ENCODE data around the gene PRUNE1.

Gene PRUNE1

GRCh38 chr1:151051356-151052009 is 43.2 kb downstream of the PRUNE1 start:
- DNase-seq = no peak

- DNase-seq = no peak
Observed at GRCh38 chr1:151054971-151055547, 46.8 kb downstream of the PRUNE1 start.

GRCh38 chr1:151055581-151055980 is 47.3 kb downstream of the PRUNE1 start:
- no peak for DNase-seq

GRCh38 chr1:151056149-151056548 is 47.9 kb downstream of the PRUNE1 start:
- DNase-seq = no peak

GRCh38 chr1:151058692-151059091 is 50.4 kb downstream of the PRUNE1 start:
- peak; percentile 85 for DNase-seq

GRCh38 chr1:151059109-151060006 is 51.1 kb downstream of the PRUNE1 start, which contains the start of gene CDC42SE1:
CDC42SE1 (minus strand) TSS chr1:151059622; CDS start chr1:151055730, 3,892 bp downstream.
- DNase-seq = peak; percentile 78

- DNase-seq = peak; percentile 84
Observed at GRCh38 chr1:151060007-151060656, 51.9 kb downstream of the PRUNE1 start, which contains the start of gene MLLT11. MLLT11 (plus strand) TSS chr1:151060397; CDS start chr1:151067225, 6,828 bp downstream.

GRCh38 chr1:151060657-151061421 is 52.6 kb downstream of the PRUNE1 start:
- no peak for DNase-seq

GRCh38 chr1:151061704-151062103 is 53.5 kb downstream of the PRUNE1 start:
- no peak for DNase-seq

GRCh38 chr1:151062741-151063371 is 54.6 kb downstream of the PRUNE1 start:
- no peak for DNase-seq

- no peak for DNase-seq
Observed at GRCh38 chr1:151065089-151065645, 56.9 kb downstream of the PRUNE1 start.

GRCh38 chr1:151067185-151067584 is 58.9 kb downstream of the PRUNE1 start:
- no peak for DNase-seq

GRCh38 chr1:151069103-151069486 is 60.8 kb downstream of the PRUNE1 start:
- DNase-seq = no peak

- peak; percentile 84 for DNase-seq
Observed at GRCh38 chr1:151070474-151071276, 62.4 kb downstream of the PRUNE1 start, which contains the start of gene GABPB2. GABPB2 (plus strand) TSS chr1:151070761; CDS start chr1:151088190, 17,429 bp downstream.

GRCh38 chr1:151072224-151072623 is 64.0 kb downstream of the PRUNE1 start:
- DNase-seq = peak; percentile 90

All from NCI-H1105 (cell line).